Measurements from ENCODE around the gene DPM2.

Gene DPM2

DNA sequence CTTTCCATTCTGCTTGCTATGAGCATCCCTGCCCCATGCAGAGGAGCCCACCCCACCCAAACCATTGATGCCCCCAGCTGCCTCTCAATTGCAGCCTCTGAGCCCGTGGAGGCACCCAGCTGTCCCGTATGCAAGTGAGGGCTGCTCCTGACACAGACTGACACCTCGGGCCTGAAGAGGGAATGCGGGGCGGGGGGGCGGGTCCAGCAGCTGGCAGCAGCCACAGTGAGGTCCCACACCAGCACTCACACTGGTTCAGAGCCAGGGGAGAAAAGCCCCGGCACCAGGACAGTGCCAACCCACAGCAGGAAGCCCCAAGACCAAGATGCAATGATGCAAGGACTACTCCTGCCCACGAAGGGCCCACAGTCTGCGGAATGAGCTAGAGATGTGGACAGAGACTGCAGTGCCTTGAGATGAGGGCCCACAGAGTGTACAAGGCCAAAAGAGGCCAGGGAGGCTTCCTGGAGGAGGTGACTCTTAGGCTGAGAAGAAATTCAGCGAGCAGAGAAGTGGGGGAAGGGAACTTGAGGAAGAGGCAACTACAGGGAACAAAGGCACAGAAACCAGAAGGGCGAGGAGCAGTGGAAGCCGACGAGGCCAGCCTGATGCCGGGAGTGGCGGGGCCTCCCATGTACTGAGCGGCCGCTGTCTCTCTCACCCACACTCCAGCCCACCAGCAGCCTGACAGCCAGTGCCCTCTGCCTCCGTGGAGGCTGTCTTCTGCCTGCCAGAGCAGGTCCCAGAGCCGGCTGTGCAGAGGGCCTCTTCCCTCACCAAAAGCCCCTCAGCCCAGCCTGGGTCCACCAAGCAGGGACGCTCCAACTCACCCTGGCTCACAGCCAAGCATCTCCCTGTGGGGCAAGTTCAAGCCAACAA lies 33.9 kb upstream of the DPM2 start:
- Histone ChIP-seq H3K79me2 (ENCODE audit: control insufficient read depth, low read length) (peaks cover 100% of the 10 kb centered on the region), H3K9me2 (replicated peaks; ENCODE audit: control insufficient read depth, low read length) (no peaks in the 10 kb centered on the region), H3F3A (ENCODE audit: control insufficient read depth, insufficient read depth) (peaks cover 10% of the 10 kb centered on the region), H3K4me1 (ENCODE audit: control insufficient read depth, low read length) (peaks cover 100% of the 10 kb centered on the region), H3K36me3 (ENCODE audit: control insufficient read depth, low read length) (peaks cover 86% of the 10 kb centered on the region), H3K27me3 (ENCODE audit: control insufficient read depth, low read length) (no peaks in the 10 kb centered on the region), H3K9me3 (ENCODE audit: control insufficient read depth, insufficient read depth, low read length) (no peaks in the 10 kb centered on the region), H3K4me2 (ENCODE audit: low read length) (peak overlapping the region; percentile 92), H4K20me1 (ENCODE audit: control insufficient read depth, insufficient read depth, low read depth, low read length) (peaks cover 77% of the 10 kb centered on the region), H3K27ac (ENCODE audit: low read depth, low read length) (peak overlapping the region; percentile 83), H3K4me3 (ENCODE audit: low read length) (peak overlapping the region; percentile 95)
- no peak for TF ChIP-seq EZH2phosphoT487 (IDR thresholded peaks at IDR 0.05; ENCODE audit: borderline replicate concordance, low read length)
- TF ChIP-seq, protein P1, sequence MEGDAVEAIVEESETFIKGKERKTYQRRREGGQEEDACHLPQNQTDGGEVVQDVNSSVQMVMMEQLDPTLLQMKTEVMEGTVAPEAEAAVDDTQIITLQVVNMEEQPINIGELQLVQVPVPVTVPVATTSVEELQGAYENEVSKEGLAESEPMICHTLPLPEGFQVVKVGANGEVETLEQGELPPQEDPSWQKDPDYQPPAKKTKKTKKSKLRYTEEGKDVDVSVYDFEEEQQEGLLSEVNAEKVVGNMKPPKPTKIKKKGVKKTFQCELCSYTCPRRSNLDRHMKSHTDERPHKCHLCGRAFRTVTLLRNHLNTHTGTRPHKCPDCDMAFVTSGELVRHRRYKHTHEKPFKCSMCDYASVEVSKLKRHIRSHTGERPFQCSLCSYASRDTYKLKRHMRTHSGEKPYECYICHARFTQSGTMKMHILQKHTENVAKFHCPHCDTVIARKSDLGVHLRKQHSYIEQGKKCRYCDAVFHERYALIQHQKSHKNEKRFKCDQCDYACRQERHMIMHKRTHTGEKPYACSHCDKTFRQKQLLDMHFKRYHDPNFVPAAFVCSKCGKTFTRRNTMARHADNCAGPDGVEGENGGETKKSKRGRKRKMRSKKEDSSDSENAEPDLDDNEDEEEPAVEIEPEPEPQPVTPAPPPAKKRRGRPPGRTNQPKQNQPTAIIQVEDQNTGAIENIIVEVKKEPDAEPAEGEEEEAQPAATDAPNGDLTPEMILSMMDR (IDR thresholded peaks at IDR 0.05; ENCODE audit: low read depth, low read length, poor library complexity, severe bottlenecking) = no peak

DNA sequence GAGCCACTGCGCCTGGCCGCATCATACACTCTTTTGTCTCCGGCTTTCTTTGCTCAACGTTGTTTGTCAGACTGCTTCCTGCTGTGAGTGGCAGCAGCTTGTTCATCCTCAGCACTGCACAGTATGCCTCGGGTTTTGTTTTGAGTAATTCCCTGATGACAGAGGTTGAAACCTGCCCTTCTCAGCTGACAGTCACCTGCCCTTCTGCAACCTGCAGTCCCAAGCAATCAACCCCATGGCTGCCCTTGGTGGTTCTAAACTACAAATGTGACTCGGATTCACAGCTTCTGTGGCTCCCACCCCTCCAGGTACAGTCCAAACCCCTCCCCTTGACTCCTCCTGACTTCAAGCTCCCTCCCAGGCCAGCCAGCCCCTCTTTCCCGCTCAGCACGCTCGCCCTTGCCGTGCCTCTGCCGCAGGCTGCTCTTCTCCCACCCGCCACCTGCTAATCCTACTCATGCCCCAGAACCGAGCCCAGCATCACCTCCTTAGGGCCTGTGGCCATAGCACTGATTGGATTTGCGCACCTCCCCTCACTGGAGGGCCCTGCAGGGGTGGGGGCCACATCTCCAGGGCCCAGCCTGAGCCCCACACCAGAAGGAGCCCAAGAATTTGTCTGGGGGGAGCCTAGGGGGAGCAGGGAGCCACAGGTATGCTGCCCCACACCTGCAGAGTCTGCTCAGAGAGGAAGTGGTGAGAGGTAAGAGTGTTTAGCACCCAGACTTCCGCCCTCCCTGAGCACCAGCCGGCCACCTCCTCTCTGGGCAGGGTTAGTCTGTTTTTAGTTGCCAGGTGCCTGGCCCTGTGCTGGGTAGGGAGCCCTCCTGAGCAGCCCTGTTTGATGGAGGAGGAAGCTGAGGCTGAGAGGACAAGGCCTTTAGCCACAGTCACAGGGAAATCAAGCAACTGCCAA lies 33.0 kb upstream of the DPM2 start:
- H3K36me3 ChIP-seq (ENCODE audit: control insufficient read depth, low read length) = peaks cover 80% of the 10 kb centered on the region
- peaks cover 100% of the 10 kb centered on the region for H3K4me1 ChIP-seq (ENCODE audit: control insufficient read depth, low read length)
- H3K79me2 ChIP-seq (ENCODE audit: control insufficient read depth, low read length) = peaks cover 100% of the 10 kb centered on the region
- no peaks in the 10 kb centered on the region for H3K9me2 ChIP-seq (replicated peaks; ENCODE audit: control insufficient read depth, low read length)
- H3K9me3 ChIP-seq (ENCODE audit: control insufficient read depth, insufficient read depth, low read length) = no peaks in the 10 kb centered on the region
- H3K27ac ChIP-seq (ENCODE audit: low read depth, low read length) = peak overlapping the region; percentile 83
- peak overlapping the region; percentile 92 for H3K4me2 ChIP-seq (ENCODE audit: low read length)
- peaks cover 72% of the 10 kb centered on the region for H4K20me1 ChIP-seq (ENCODE audit: control insufficient read depth, insufficient read depth, low read depth, low read length)
- H3F3A ChIP-seq (ENCODE audit: control insufficient read depth, insufficient read depth) = peaks cover 10% of the 10 kb centered on the region
- H3K4me3 ChIP-seq (ENCODE audit: low read length) = peak overlapping the region; percentile 95
- no peaks in the 10 kb centered on the region for H3K27me3 ChIP-seq (ENCODE audit: control insufficient read depth, low read length)
- TF ChIP-seq, protein P1 (IDR thresholded peaks at IDR 0.05; ENCODE audit: low read depth, low read length, poor library complexity, severe bottlenecking) = peak; percentile 20
- TF ChIP-seq EZH2phosphoT487 (IDR thresholded peaks at IDR 0.05; ENCODE audit: borderline replicate concordance, low read length) = no peak

DNA sequence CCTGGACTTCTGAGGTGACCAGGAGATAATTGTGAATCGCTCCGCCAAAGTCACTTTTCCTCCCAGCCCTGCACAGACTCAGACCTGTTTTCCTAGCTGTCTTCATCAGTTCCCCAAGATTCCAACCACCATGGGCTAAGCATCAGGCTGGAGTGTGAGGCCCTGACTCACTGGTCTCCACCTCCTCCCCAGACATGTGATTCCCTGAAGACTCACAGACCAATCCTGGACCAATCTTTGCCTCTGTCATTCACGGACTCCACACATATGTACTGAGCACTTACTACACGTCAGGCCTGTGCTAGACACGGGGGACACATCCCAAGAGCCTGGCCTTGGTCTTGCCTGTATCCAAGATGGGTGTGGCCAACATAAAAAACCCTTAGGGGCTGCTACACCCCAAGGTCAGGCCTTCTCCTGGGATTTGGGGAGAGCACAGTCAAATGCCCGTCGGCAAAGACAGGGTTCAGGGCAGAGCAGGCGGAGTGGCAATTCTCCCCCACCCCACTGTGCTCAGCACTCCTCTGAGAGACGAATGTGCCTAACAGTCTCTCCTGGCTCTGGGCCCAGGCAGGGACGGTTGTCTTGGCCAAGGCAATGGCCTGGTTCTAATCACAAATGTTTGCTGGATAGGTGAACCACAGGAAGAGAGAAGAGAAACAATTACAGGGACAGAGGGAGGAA lies 31.2 kb upstream of the DPM2 start:
- no peaks in the 10 kb centered on the region for H3K27me3 ChIP-seq (ENCODE audit: control insufficient read depth, low read length)
- peaks cover 70% of the 10 kb centered on the region for H4K20me1 ChIP-seq (ENCODE audit: control insufficient read depth, insufficient read depth, low read depth, low read length)
- no peak for TF ChIP-seq EZH2phosphoT487 (IDR thresholded peaks at IDR 0.05; ENCODE audit: borderline replicate concordance, low read length)
- TF ChIP-seq, protein P1 (IDR thresholded peaks at IDR 0.05; ENCODE audit: low read depth, low read length, poor library complexity, severe bottlenecking) = no peak
- H3K36me3 ChIP-seq (ENCODE audit: control insufficient read depth, low read length) = peaks cover 74% of the 10 kb centered on the region
- no peaks in the 10 kb centered on the region for H3K9me3 ChIP-seq (ENCODE audit: control insufficient read depth, insufficient read depth, low read length)
- no peak overlapping the region for H3K4me3 ChIP-seq (ENCODE audit: low read length)
- H3K9me2 ChIP-seq (replicated peaks; ENCODE audit: control insufficient read depth, low read length) = no peaks in the 10 kb centered on the region
- peak overlapping the region; percentile 15; the same call in 1 of the 2 replicates for H3K27ac ChIP-seq (ENCODE audit: low read depth, low read length)
- peaks cover 100% of the 10 kb centered on the region for H3K4me1 ChIP-seq (ENCODE audit: control insufficient read depth, low read length)
- H3K79me2 ChIP-seq (ENCODE audit: control insufficient read depth, low read length) = peaks cover 100% of the 10 kb centered on the region
- peak overlapping the region; percentile 92 for H3K4me2 ChIP-seq (ENCODE audit: low read length)
- H3F3A ChIP-seq (ENCODE audit: control insufficient read depth, insufficient read depth) = peaks cover 10% of the 10 kb centered on the region

Measured in DOHH2 (cell line).